HG03175 (cell line): ENCODE measurements around the gene RPL23.

ENCODE experiments used
- ATAC-seq: cut with Tn5 transposase; IDR thresholded peaks from one replicate; pipeline ENCODE4 v1.9.1; 2021; ENCODE audit warnings: mild to moderate bottlenecking, moderate library complexity; ENCODE audit not compliant: unreplicated experiment

Gene RPL23

GRCh38 chr17:38853292-38854219, at the start of gene RPL23:
Gene RPL23 (minus strand): TSS chr17:38853721. CDS start chr17:38853710, 11 bp downstream.
- peak; percentile 83 for ATAC-seq

GRCh38 chr17:38900978-38901656, 47.6 kb upstream of the RPL23 start:
- ATAC-seq, result no peak

GRCh38 chr17:38899421-38899820, 45.9 kb upstream of the RPL23 start:
- no peak for ATAC-seq

GRCh38 chr17:38898812-38899348, 45.4 kb upstream of the RPL23 start:
- ATAC-seq, result peak; percentile 91

GRCh38 chr17:38898291-38898679, 44.8 kb upstream of the RPL23 start:
- ATAC-seq, result peak; percentile 30

GRCh38 chr17:38897671-38898290, 44.3 kb upstream of the RPL23 start:
- ATAC-seq, result no peak

- ATAC-seq, result no peak
These were observed 43.7 kb upstream of the RPL23 start for GRCh38 chr17:38897176-38897575.

- no peak for ATAC-seq
These were observed 42.9 kb upstream of the RPL23 start for GRCh38 chr17:38896346-38896954.

GRCh38 chr17:38894276-38894675, 40.8 kb upstream of the RPL23 start:
- ATAC-seq, result no peak

GRCh38 chr17:38893607-38894006, 40.1 kb upstream of the RPL23 start:
- no peak for ATAC-seq

GRCh38 chr17:38893113-38893512, 39.6 kb upstream of the RPL23 start:
- ATAC-seq, result no peak

GRCh38 chr17:38892620-38893019, 39.1 kb upstream of the RPL23 start:
- ATAC-seq, result no peak

- ATAC-seq, result no peak
These were observed 38.6 kb upstream of the RPL23 start for GRCh38 chr17:38892083-38892482.

GRCh38 chr17:38891441-38891840, 37.9 kb upstream of the RPL23 start:
- no peak for ATAC-seq

- no peak for ATAC-seq
These were observed 36.9 kb upstream of the RPL23 start for GRCh38 chr17:38890410-38890746.

- no peak for ATAC-seq
These were observed 36.4 kb upstream of the RPL23 start for GRCh38 chr17:38889745-38890409.

GRCh38 chr17:38888842-38889241, 35.3 kb upstream of the RPL23 start:
- no peak for ATAC-seq

GRCh38 chr17:38886643-38887010, 33.1 kb upstream of the RPL23 start:
- ATAC-seq, result no peak

- ATAC-seq, result no peak
These were observed 32.5 kb upstream of the RPL23 start for GRCh38 chr17:38885728-38886642.
